ENCODE data around the gene POMT1.

DNA sequence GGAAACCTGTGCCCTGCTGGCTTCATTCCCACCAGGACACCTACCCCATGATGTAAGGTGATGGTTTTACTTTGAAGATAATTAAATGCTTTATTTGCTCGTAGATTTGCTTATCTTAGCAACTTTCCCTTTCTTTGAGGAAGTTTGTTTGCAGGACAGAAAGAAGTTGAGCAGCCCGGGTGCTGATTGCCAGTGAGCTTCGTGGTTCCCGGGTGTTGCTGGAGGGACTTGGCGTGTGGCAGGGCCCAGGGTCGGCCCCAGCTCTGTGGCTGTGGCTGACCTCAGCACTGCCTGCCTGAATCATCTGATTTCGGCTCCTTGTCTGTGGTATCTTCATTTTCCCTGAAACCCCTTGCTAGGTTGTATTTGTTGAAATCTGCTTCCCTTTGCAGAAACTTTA lies 8.7 kb downstream of the POMT1 start:
- TF ChIP-seq, protein P1, sequence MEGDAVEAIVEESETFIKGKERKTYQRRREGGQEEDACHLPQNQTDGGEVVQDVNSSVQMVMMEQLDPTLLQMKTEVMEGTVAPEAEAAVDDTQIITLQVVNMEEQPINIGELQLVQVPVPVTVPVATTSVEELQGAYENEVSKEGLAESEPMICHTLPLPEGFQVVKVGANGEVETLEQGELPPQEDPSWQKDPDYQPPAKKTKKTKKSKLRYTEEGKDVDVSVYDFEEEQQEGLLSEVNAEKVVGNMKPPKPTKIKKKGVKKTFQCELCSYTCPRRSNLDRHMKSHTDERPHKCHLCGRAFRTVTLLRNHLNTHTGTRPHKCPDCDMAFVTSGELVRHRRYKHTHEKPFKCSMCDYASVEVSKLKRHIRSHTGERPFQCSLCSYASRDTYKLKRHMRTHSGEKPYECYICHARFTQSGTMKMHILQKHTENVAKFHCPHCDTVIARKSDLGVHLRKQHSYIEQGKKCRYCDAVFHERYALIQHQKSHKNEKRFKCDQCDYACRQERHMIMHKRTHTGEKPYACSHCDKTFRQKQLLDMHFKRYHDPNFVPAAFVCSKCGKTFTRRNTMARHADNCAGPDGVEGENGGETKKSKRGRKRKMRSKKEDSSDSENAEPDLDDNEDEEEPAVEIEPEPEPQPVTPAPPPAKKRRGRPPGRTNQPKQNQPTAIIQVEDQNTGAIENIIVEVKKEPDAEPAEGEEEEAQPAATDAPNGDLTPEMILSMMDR (IDR thresholded peaks at IDR 0.05; ENCODE audit: low read depth, low read length): no peak
- TF ChIP-seq EZH2phosphoT487 (IDR thresholded peaks at IDR 0.05; ENCODE audit: low read depth): no peak
